ENCODE data around the gene STEAP3. TPM values are rescaled to one million over a fixed set of nuclear protein-coding genes. Genes with fewer than 3 reads are reported as not detected.

The STEAP3 gene
- total RNA-seq, 1 donor from 2014 or later: 2.1 TPM

GRCh38 chr2:119241205-119241532 is 17.5 kb downstream of the STEAP3 start:
- peaks cover 34% of the 10 kb centered on the region for H3K4me1 Mint-ChIP-seq (ENCODE audit: low read depth, unreplicated experiment)
- peaks cover 15% of the 10 kb centered on the region for H3K9me3 Mint-ChIP-seq (ENCODE audit: unreplicated experiment)
- TF ChIP-seq CTCF (IDR thresholded peaks at IDR 0.05; ENCODE audit: partially characterized antibody, unreplicated experiment): no peak
- H3K27ac Mint-ChIP-seq (ENCODE audit: unreplicated experiment): peak overlapping the region; percentile 95
- H3K27me3 Mint-ChIP-seq (ENCODE audit: unreplicated experiment): peaks cover 11% of the 10 kb centered on the region
- no peak for DNase-seq
- peak overlapping the region; percentile 50 for H3K4me3 Mint-ChIP-seq (ENCODE audit: unreplicated experiment)
- H3K36me3 Mint-ChIP-seq (ENCODE audit: unreplicated experiment): peaks cover 7% of the 10 kb centered on the region

DNA sequence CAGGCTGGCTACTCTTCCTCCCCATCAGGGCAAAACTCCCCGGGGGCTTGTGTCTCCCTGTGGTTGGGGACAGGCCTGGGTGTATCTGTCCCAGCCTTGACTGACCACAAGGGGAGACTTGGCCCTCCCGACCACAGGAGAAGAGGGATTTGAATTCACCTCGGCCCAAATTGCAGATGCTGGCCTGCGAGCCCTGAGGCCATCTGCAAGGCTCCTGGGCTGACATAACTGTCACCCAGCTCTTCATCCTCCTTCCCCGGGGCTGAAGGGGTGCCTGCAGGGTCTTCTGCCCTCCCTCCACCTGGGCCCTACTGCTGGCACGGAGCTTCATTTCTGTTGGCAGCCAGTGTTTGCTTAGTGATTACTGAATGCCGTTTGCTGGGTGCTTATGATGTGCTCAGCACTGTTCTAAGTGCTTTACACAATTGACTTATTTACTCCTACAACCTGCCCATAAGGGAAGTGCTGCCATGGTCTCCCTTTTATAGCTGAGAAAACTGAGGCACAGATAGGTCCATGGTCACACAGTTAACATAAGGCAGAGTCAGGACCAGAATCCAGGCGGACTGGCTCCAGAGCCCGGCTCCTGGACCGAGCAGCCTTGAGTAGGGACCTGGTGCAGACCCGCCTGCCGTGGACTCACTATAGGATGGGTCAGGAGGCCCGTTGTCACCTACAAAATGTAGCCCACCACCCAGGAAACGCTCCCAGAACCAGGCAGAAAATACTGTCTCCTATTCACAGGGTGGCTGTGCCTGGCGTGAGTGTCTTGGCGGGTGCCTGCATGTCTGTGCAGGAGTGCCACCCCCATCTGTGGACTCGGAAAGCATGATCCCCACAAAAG is 18.9 kb downstream of the STEAP3 start:
- H3K9me3 Mint-ChIP-seq (ENCODE audit: unreplicated experiment): peaks cover 15% of the 10 kb centered on the region

DNA sequence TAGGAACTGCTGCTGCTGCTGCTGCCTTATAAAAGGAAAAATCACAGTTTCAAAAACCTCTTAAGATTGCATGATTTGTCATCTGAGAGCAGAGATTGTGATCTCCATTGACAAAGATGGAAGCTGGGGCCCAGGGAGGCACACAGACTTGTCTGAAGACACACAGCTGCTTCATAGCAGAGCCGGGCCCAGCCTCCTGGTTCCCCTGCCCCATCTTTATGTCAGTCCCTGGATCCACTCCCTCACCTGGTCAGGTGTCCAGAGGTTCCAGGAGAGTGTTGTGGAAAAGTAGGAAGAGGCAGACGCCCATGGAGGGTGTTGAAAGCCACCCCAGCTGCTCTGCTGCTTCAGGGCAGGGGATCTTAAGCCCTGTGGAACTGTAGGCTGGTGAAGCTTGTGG is 20.0 kb downstream of the STEAP3 start:
- DNase-seq: no peak
- Mint-ChIP-seq H3K27me3 (ENCODE audit: unreplicated experiment) (peaks cover 12% of the 10 kb centered on the region), H3K9me3 (ENCODE audit: unreplicated experiment) (peaks cover 14% of the 10 kb centered on the region), H3K4me3 (ENCODE audit: unreplicated experiment) (no peak overlapping the region), H3K4me1 (ENCODE audit: low read depth, unreplicated experiment) (peaks cover 24% of the 10 kb centered on the region), H3K36me3 (ENCODE audit: unreplicated experiment) (peaks cover 8% of the 10 kb centered on the region), H3K27ac (ENCODE audit: unreplicated experiment) (no peak overlapping the region)
- TF ChIP-seq CTCF (IDR thresholded peaks at IDR 0.05; ENCODE audit: partially characterized antibody, unreplicated experiment): no peak

More for the DNA sequence above, 18.9 kb downstream of the STEAP3 start:
- Mint-ChIP-seq H3K27me3 (ENCODE audit: unreplicated experiment) (peaks cover 12% of the 10 kb centered on the region), H3K27ac (ENCODE audit: unreplicated experiment) (no peak overlapping the region), H3K4me3 (ENCODE audit: unreplicated experiment) (no peak overlapping the region), H3K4me1 (ENCODE audit: low read depth, unreplicated experiment) (peaks cover 28% of the 10 kb centered on the region), H3K36me3 (ENCODE audit: unreplicated experiment) (peaks cover 8% of the 10 kb centered on the region)
- DNase-seq: no peak
- no peak for TF ChIP-seq CTCF (IDR thresholded peaks at IDR 0.05; ENCODE audit: partially characterized antibody, unreplicated experiment)

- H3K4me3 Mint-ChIP-seq (ENCODE audit: unreplicated experiment): no peak overlapping the region
- H3K36me3 Mint-ChIP-seq (ENCODE audit: unreplicated experiment): peaks cover 8% of the 10 kb centered on the region
- no peak for DNase-seq
- no peak for TF ChIP-seq CTCF (IDR thresholded peaks at IDR 0.05; ENCODE audit: partially characterized antibody, unreplicated experiment)
- peaks cover 11% of the 10 kb centered on the region for H3K27me3 Mint-ChIP-seq (ENCODE audit: unreplicated experiment)
- peaks cover 17% of the 10 kb centered on the region for H3K9me3 Mint-ChIP-seq (ENCODE audit: unreplicated experiment)
- H3K27ac Mint-ChIP-seq (ENCODE audit: unreplicated experiment): no peak overlapping the region
- H3K4me1 Mint-ChIP-seq (ENCODE audit: low read depth, unreplicated experiment): peaks cover 16% of the 10 kb centered on the region
Measured at GRCh38 chr2:119245076-119245840, 21.6 kb downstream of the STEAP3 start.

DNA sequence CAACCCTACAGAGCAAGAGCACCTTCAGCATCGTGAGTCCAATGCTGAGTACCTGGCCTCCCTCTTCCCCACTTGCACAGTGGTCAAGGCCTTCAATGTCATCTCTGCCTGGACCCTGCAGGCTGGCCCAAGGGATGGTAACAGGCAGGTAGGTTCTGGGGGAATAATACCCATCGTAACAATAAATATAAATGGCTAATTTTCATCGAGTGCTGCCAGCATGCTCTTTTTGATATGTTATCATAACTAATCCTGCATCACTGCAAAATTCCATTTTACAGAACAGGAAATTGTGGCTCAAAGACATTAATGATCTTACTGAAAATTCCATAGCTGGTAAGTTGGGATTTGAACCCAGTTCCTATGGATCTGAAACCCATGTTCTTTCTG is 22.2 kb downstream of the STEAP3 start:
- H3K4me1 Mint-ChIP-seq (ENCODE audit: low read depth, unreplicated experiment): peaks cover 13% of the 10 kb centered on the region
- TF ChIP-seq CTCF (IDR thresholded peaks at IDR 0.05; ENCODE audit: partially characterized antibody, unreplicated experiment): no peak
- H3K27me3 Mint-ChIP-seq (ENCODE audit: unreplicated experiment): peaks cover 5% of the 10 kb centered on the region
- H3K9me3 Mint-ChIP-seq (ENCODE audit: unreplicated experiment): peaks cover 11% of the 10 kb centered on the region
- H3K36me3 Mint-ChIP-seq (ENCODE audit: unreplicated experiment): peaks cover 8% of the 10 kb centered on the region
- no peak overlapping the region for H3K27ac Mint-ChIP-seq (ENCODE audit: unreplicated experiment)
- DNase-seq: no peak
- no peak overlapping the region for H3K4me3 Mint-ChIP-seq (ENCODE audit: unreplicated experiment)
